Adrenal gland (tissue), 5 donors: ENCODE results near the gene STXBP3.

Experiments used
- POLR2A ChIP-seq, 2 donors: fragments of 450-650 bp; IDR thresholded peaks; one replicate each; pipeline ENCODE4 v1.6.1; 2017; ENCODE audit warnings: antibody characterized with exemption in 2 of 2, mild to moderate bottlenecking in 2 of 2, moderate library complexity in 1 of 2
- TF ChIP-seq, protein P1 (sequence below), 6 experiments: fragments of 450-650 bp in 4 of 6; fragments of 200-600 bp in 2 of 6; sonication (generic) in 1 of 6; IDR thresholded peaks; 1 replicate in 5 of 6; 2 replicates in 1 of 6; pipeline versions ENCODE4 v1.5.1 to v1.8.0; 2016 to 2021; ENCODE audit warnings: antibody characterized with exemption in 6 of 6, mild to moderate bottlenecking in 2 of 6, moderate library complexity in 1 of 6
- donor health status: DM: no; HTN: no; CAD: no.

GRCh38 chr1:108832929-108833328 lies 86.5 kb downstream of the STXBP3 start:
- TF ChIP-seq POLR2A (IDR thresholded peaks at IDR 0.05): no peak
- TF ChIP-seq, protein P1, sequence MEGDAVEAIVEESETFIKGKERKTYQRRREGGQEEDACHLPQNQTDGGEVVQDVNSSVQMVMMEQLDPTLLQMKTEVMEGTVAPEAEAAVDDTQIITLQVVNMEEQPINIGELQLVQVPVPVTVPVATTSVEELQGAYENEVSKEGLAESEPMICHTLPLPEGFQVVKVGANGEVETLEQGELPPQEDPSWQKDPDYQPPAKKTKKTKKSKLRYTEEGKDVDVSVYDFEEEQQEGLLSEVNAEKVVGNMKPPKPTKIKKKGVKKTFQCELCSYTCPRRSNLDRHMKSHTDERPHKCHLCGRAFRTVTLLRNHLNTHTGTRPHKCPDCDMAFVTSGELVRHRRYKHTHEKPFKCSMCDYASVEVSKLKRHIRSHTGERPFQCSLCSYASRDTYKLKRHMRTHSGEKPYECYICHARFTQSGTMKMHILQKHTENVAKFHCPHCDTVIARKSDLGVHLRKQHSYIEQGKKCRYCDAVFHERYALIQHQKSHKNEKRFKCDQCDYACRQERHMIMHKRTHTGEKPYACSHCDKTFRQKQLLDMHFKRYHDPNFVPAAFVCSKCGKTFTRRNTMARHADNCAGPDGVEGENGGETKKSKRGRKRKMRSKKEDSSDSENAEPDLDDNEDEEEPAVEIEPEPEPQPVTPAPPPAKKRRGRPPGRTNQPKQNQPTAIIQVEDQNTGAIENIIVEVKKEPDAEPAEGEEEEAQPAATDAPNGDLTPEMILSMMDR (IDR thresholded peaks at IDR 0.05): no peak
